Common myeloid progenitor, CD34-positive (primary cell): ENCODE results near the gene SAMD4B.

Experiments
- CTCF ChIA-PET: fragments of 350-600 bp; sonication (Branson Sonifier 250); formaldehyde crosslinking; loops from one replicate; lab custom pipeline; 2021; ENCODE audit warnings: antibody characterized with exemption; lab: Charles Lee
- POLR2A ChIA-PET: fragments of 350-600 bp; sonication (Branson Sonifier 250); formaldehyde crosslinking; loops from one replicate; lab custom pipeline; 2021; ENCODE audit warnings: antibody characterized with exemption; lab: Charles Lee
- DNase-seq, 3 donors: peaks; one replicate each; pipeline versions ENCODE4 v3.0.0 to v3.0.0-alpha.2; 2013
- H3K27ac ChIP-seq, 2 experiments: 1 replicate in 1 of 2; 2 replicates in 1 of 2; pipeline ENCODE4 v1.7.0; 2013; ENCODE audit warnings: inconsistent platforms in 2 of 2, low read length in 2 of 2, mild to moderate bottlenecking in 2 of 2, low read depth in 1 of 2, moderate library complexity in 1 of 2; ENCODE audit not compliant: severe bottlenecking in 2 of 2, insufficient read depth in 1 of 2, poor library complexity in 1 of 2
- H3K27me3 ChIP-seq, 5 experiments: replicated peaks in 2 of 5; 1 replicate in 3 of 5; 2 replicates in 2 of 5; pipeline versions ENCODE4 v1.6.1 to v1.7.0; 2013; ENCODE audit warnings: low read length in 4 of 5, mild to moderate bottlenecking in 2 of 5, moderate library complexity in 2 of 5, inconsistent platforms in 1 of 5; ENCODE audit not compliant: insufficient read depth in 5 of 5, control insufficient read depth in 4 of 5
- H3K36me3 ChIP-seq, 4 experiments: 1 replicate in 2 of 4; 2 replicates in 2 of 4; pipeline versions ENCODE4 v1.6.1 to v1.7.0; 2013; ENCODE audit warnings: low read length in 3 of 4, control low read depth in 1 of 4, mild to moderate bottlenecking in 1 of 4; ENCODE audit not compliant: control insufficient read depth in 4 of 4, insufficient read depth in 4 of 4
- H3K4me1 ChIP-seq, 4 experiments: 1 replicate in 3 of 4; 2 replicates in 1 of 4; pipeline versions ENCODE4 v1.6.1 to v1.7.1; 2013; ENCODE audit warnings: low read length in 3 of 4, mild to moderate bottlenecking in 3 of 4, control low read depth in 1 of 4, inconsistent platforms in 1 of 4, moderate library complexity in 1 of 4; ENCODE audit not compliant: control insufficient read depth in 4 of 4, insufficient read depth in 4 of 4; ENCODE audit errors: control extremely low read depth in 1 of 4
- H3K4me3 ChIP-seq, 7 experiments: 1 replicate in 4 of 7; 2 replicates in 3 of 7; pipeline versions ENCODE4 v1.5.1 to v1.7.0; 2013; ENCODE audit warnings: mild to moderate bottlenecking in 7 of 7, low read length in 6 of 7, moderate library complexity in 6 of 7, inconsistent platforms in 2 of 7, low read depth in 2 of 7, control low read depth in 1 of 7; ENCODE audit not compliant: insufficient read depth in 4 of 7, control insufficient read depth in 1 of 7; ENCODE audit errors: extremely low read depth in 1 of 7
- H3K9me3 ChIP-seq, 5 experiments: 1 replicate in 4 of 5; 2 replicates in 1 of 5; pipeline versions ENCODE4 v1.6.1 to v1.7.1; 2013; ENCODE audit warnings: low read length in 4 of 5, mild to moderate bottlenecking in 2 of 5, inconsistent platforms in 1 of 5, low read depth in 1 of 5, moderate library complexity in 1 of 5; ENCODE audit not compliant: control insufficient read depth in 4 of 5, insufficient read depth in 2 of 5; ENCODE audit errors: control extremely low read depth in 1 of 5
- WGBS: methylation state at CpG from one replicate; pipeline ENCODE4 v1.1.5; 2013; ENCODE audit not compliant: insufficient coverage; 5-methylcytosine and 5-hydroxymethylcytosine counted together

SAMD4B gene

GRCh38 chr19:39389631-39390414 is 47.6 kb downstream of the SAMD4B start:
- peaks cover 10 to 54% (median 47%) of the 10 kb centered on the region in 4 experiments for H3K36me3 ChIP-seq
- peaks cover 7 to 22% (median 19%) of the 10 kb centered on the region in 4 experiments for H3K4me1 ChIP-seq
- no peaks in the 10 kb centered on the region for H3K9me3 ChIP-seq
- ChIA-PET POLR2A (interaction anchor here (1.7 kb wide), 1 partner anchor 8 kb away, joined by 6 read pairs; no protein-coding TSS in a partner anchor), CTCF (interaction anchor here (1.0 to 4.6 kb wide), 3 partner anchors 12 to 51 kb away, joined by 3 to 34 read pairs (median 4); partner anchors contain the start of gene PLEKHG2)
- H3K4me3 ChIP-seq, result peak overlapping the region in 6 of 7 experiments; percentile 55 to 99 (median 98)
- DNase-seq, result no peak
- WGBS, result 89% methylated on average over 11 of the region's 13 CpGs
- H3K27ac ChIP-seq, result peak overlapping the region; percentile 98 to 99
- no peaks in the 10 kb centered on the region for H3K27me3 ChIP-seq

- no peak for DNase-seq
- H3K36me3 ChIP-seq, result peaks cover 13 to 56% (median 49%) of the 10 kb centered on the region in 4 experiments
- H3K27ac ChIP-seq, result peak overlapping the region; percentile 98 to 99
- no peaks in the 10 kb centered on the region for H3K27me3 ChIP-seq
- H3K4me1 ChIP-seq, result peaks cover 7 to 22% (median 19%) of the 10 kb centered on the region in 4 experiments
- H3K9me3 ChIP-seq, result no peaks in the 10 kb centered on the region
- ChIA-PET CTCF (interaction anchor here (4.6 kb wide), 1 partner anchor 21 kb away, joined by 34 read pairs; the partner anchor contains the start of gene PLEKHG2), POLR2A (interaction anchor here (0.6 to 2.2 kb wide), 11 partner anchors 9 to 55 kb away, joined by 3 to 21 read pairs (median 6); partner anchors contain the start of genes GMFG, PLEKHG2, RPS16 and SAMD4B)
- 0% methylated on average over 10 of the region's 10 CpGs for WGBS
- peak overlapping the region; percentile 55 to 99 (median 98) for H3K4me3 ChIP-seq
Observed at GRCh38 chr19:39390451-39390750, 48.2 kb downstream of the SAMD4B start.

GRCh38 chr19:39390751-39391437 is 48.7 kb downstream of the SAMD4B start, which contains the start of the genes MED29 and PAF1:
TSS of gene MED29 (plus strand) at chr19:39391378. CDS start at chr19:39391423, 45 bp downstream.
TSS of gene PAF1 (minus strand) at chr19:39391106. CDS start at chr19:39390864, 242 bp downstream.
- Histone ChIP-seq H3K9me3 (no peaks in the 10 kb centered on the region), H3K27me3 (no peaks in the 10 kb centered on the region), H3K4me1 (peaks cover 7 to 22% (median 19%) of the 10 kb centered on the region in 4 experiments), H3K27ac (peak within 1 kb of the TSS; percentile 98 to 99), H3K36me3 (peaks cover 13 to 52% (median 46%) of the 10 kb centered on the region in 4 experiments), H3K4me3 (peak within 1 kb of the TSS; percentile 55 to 99 (median 98))
- ChIA-PET POLR2A (interaction anchor here (0.6 to 2.2 kb wide), 15 partner anchors 9 to 107 kb away, joined by 3 to 21 read pairs (median 3); partner anchors contain the start of genes GMFG, PLEKHG2, RPS16 and SAMD4B), CTCF (interaction anchor here (0.6 to 4.6 kb wide), 5 partner anchors 10 to 137 kb away, joined by 3 to 34 read pairs (median 4); partner anchors contain the start of gene PLEKHG2)
- under 1% methylated on average over 58 of the region's 60 CpGs for WGBS
- DNase-seq, result peak; percentile 100

DNA sequence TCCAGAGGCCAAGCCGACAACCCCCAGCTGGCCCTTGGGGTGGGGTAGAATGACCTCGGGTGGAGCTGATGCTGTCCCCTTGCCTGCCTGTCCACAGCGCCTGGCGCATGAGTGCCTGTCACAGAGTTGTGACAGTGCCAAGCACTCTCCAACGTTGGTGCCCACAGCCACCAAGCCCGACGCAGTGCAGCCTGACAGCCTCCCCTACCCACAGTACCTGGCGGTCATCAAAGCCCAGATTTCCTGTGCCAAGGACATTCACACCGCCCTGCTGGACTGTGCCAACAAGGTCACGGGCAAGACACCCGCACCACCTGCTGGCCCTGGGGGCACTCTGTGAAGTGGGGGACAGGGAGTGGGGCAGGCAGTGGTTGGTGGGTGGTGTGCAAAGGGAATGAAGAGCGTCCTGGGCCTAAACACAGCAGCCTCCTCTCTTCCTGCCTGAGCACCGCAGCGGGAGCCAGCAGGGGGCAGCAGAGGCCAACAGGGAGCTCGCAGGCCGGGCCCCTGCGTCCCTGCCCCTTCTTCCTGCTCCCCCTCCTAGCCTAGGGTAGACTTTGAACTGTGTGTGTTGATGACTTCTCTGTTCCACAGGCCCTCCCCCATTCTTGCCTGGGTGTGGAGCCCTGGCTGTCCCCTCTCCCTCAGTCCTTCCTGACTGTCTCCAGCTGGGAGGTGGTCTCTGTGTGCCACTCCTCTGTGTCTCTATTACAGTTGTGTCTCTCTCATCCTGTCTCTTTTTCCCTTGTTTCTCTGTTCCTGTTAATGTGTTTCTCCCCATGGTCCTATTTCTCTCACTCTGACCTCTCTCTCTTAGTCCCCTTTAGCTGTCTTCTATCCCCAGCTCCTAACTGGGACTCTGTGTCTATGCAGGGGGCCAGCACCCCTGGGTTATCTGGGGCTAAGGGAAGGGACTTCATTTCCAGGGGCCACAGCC is 55.4 kb downstream of the SAMD4B start:
- ChIA-PET CTCF (interaction anchor here (0.5 to 7.8 kb wide), 13 partner anchors 7 to 71 kb away, joined by 3 to 119 read pairs (median 3); partner anchors contain the start of genes PLEKHG2 and SAMD4B), POLR2A (interaction anchor here (1.5 to 3.0 kb wide), 3 partner anchors 10 to 55 kb away, joined by 5 to 46 read pairs (median 40); partner anchors contain the start of genes PLEKHG2, SAMD4B and ZFP36)
- Histone ChIP-seq H3K9me3 (no peaks in the 10 kb centered on the region), H3K4me3 (peak overlapping the region in 2 of 7 experiments; percentile 21), H3K36me3 (peaks cover 13 to 22% (median 20%) of the 10 kb centered on the region in 4 experiments), H3K27me3 (no peaks in the 10 kb centered on the region), H3K4me1 (peaks cover 12 to 50% (median 37%) of the 10 kb centered on the region in 4 experiments), H3K27ac (peak overlapping the region; percentile 55 to 79)
- peak; percentile 85 to 92 (median 89) for DNase-seq
- 49% methylated on average over 10 of the region's 17 CpGs for WGBS

- Histone ChIP-seq H3K9me3 (no peaks in the 10 kb centered on the region), H3K36me3 (peaks cover 13 to 20% (median 18%) of the 10 kb centered on the region in 4 experiments), H3K27ac (peak overlapping the region; percentile 55 to 79), H3K4me1 (peaks cover 12 to 57% (median 44%) of the 10 kb centered on the region in 4 experiments), H3K27me3 (no peaks in the 10 kb centered on the region), H3K4me3 (peak overlapping the region in 1 of 7 experiments; percentile 21)
- 86% methylated on average over 10 of the region's 11 CpGs for WGBS
- POLR2A ChIA-PET, result interaction anchor here (1.5 to 3.0 kb wide), 3 partner anchors 10 to 56 kb away, joined by 5 to 46 read pairs (median 40); partner anchors contain the start of genes PLEKHG2, SAMD4B and ZFP36
- DNase-seq, result peak in 2 of 3 donors; percentile 53 to 54
- CTCF ChIA-PET, result interaction anchor here (0.8 to 7.8 kb wide), 10 partner anchors 10 to 70 kb away, joined by 3 to 119 read pairs (median 5); partner anchors contain the start of genes PLEKHG2 and SAMD4B
Observed at GRCh38 chr19:39398297-39398864, 56.2 kb downstream of the SAMD4B start.
